ENCODE results near the gene CXCL14.

DNA sequence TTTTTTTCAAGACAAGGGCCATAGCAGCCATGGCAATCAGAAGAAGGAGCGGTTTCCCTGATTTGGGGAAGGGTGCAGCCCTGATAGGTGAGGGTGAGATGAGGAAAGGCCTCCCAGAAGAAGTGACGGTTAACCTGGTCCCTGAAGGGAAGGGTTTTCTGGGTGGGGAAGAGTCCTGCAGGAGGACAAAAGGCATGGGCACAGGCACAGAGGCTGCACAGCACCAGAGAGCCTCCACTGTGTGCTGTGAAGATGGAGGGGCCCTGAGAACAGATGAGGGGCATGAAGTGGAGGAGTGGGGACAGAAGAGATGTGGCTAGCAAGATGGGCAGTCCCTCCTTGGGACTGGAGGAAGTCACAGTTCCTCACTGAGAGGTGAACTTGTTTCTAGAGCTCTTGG lies 46.3 kb upstream of the CXCL14 start:
- TF ChIP-seq, protein P1, sequence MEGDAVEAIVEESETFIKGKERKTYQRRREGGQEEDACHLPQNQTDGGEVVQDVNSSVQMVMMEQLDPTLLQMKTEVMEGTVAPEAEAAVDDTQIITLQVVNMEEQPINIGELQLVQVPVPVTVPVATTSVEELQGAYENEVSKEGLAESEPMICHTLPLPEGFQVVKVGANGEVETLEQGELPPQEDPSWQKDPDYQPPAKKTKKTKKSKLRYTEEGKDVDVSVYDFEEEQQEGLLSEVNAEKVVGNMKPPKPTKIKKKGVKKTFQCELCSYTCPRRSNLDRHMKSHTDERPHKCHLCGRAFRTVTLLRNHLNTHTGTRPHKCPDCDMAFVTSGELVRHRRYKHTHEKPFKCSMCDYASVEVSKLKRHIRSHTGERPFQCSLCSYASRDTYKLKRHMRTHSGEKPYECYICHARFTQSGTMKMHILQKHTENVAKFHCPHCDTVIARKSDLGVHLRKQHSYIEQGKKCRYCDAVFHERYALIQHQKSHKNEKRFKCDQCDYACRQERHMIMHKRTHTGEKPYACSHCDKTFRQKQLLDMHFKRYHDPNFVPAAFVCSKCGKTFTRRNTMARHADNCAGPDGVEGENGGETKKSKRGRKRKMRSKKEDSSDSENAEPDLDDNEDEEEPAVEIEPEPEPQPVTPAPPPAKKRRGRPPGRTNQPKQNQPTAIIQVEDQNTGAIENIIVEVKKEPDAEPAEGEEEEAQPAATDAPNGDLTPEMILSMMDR (IDR thresholded peaks at IDR 0.05) = no peak
- TF ChIP-seq TCF7L2 (IDR thresholded peaks at IDR 0.05; ENCODE audit: low read depth, low read length) (no peak), POLR2AphosphoS5 (IDR thresholded peaks at IDR 0.05; ENCODE audit: low read depth, low read length) (no peak)

All from Panc1 (cell line).